Ovary (tissue), 3 donors: Measurements from ENCODE around the gene SCGB3A1.

ENCODE experiments used
- POLR2A ChIP-seq: fragments of 450-650 bp; IDR thresholded peaks from one replicate; pipeline ENCODE4 v1.6.1; 2017; ENCODE audit warnings: antibody characterized with exemption, mild to moderate bottlenecking, moderate library complexity
- TF ChIP-seq, protein P1 (sequence below), 3 donors: fragments of 450-650 bp in 2 of 3; fragments of 200-600 bp in 1 of 3; IDR thresholded peaks; one replicate each; pipeline versions ENCODE4 v1.5.1 to v1.8.0; 2016 to 2022; ENCODE audit warnings: antibody characterized with exemption in 3 of 3, mild to moderate bottlenecking in 1 of 3
- donor health status: DM: no; HTN: no; CAD: no.

DNA sequence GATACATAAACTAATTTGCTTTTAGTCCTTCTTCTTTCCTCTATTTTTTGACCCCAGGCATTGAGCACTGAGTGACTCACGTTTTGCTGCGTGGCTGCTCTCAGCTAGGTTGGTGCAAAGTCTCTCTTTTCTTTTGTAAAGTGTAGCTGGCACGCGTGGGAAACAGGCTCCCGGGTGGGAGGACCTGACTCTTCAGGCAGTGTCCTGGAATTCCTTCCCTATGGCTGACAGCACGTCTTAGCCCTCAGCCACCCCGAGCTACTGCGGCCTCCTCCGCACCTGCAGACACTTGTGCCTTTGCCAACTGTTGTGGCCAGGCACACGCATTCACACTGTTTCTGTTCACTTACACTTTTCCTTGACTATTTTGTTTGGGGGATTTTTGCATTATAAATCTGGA, 877 bp upstream of the SCGB3A1 start:
- TF ChIP-seq, protein P1, sequence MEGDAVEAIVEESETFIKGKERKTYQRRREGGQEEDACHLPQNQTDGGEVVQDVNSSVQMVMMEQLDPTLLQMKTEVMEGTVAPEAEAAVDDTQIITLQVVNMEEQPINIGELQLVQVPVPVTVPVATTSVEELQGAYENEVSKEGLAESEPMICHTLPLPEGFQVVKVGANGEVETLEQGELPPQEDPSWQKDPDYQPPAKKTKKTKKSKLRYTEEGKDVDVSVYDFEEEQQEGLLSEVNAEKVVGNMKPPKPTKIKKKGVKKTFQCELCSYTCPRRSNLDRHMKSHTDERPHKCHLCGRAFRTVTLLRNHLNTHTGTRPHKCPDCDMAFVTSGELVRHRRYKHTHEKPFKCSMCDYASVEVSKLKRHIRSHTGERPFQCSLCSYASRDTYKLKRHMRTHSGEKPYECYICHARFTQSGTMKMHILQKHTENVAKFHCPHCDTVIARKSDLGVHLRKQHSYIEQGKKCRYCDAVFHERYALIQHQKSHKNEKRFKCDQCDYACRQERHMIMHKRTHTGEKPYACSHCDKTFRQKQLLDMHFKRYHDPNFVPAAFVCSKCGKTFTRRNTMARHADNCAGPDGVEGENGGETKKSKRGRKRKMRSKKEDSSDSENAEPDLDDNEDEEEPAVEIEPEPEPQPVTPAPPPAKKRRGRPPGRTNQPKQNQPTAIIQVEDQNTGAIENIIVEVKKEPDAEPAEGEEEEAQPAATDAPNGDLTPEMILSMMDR (IDR thresholded peaks at IDR 0.05): no peak
- TF ChIP-seq POLR2A: no peak
